ENCODE results near the gene PRKCH.

DNA sequence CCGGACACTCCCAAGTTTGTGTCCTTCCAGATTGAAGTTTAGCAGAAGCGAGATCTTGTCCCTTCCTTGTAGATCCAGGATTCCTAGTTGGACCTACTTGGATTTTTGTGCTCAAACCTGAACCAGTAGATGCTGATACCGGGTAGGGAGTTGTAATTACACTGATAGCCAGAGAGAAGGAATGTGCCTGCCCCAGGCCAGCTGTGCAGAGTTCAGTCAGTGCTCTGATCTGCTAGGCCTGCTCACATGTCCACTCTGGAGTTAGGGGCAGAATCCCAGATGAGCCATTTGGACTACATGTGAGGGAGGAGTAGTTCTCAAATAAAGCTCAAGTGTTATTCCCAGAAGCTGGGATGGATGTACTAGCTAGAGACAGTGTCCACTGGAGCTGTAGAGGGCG lies 65.7 kb downstream of the PRKCH start:
- no peak for TF ChIP-seq POLR2A (IDR thresholded peaks at IDR 0.05; ENCODE audit: low read depth, low read length)
- TF ChIP-seq, protein P1, sequence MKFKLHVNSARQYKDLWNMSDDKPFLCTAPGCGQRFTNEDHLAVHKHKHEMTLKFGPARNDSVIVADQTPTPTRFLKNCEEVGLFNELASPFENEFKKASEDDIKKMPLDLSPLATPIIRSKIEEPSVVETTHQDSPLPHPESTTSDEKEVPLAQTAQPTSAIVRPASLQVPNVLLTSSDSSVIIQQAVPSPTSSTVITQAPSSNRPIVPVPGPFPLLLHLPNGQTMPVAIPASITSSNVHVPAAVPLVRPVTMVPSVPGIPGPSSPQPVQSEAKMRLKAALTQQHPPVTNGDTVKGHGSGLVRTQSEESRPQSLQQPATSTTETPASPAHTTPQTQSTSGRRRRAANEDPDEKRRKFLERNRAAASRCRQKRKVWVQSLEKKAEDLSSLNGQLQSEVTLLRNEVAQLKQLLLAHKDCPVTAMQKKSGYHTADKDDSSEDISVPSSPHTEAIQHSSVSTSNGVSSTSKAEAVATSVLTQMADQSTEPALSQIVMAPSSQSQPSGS (IDR thresholded peaks at IDR 0.05; ENCODE audit: low read length), result no peak
- no peak for TF ChIP-seq RAD21 (IDR thresholded peaks at IDR 0.05; ENCODE audit: insufficient read depth, low read depth, low read length)
- no peak for TF ChIP-seq EP300 (IDR thresholded peaks at IDR 0.05; ENCODE audit: borderline replicate concordance in 1 of 2, control insufficient read depth in 1 of 2, low read depth in 2 of 2, low read length in 2 of 2)
- no peak for TF ChIP-seq BMI1 (IDR thresholded peaks at IDR 0.05; ENCODE audit: borderline replicate concordance)
- no peak for TF ChIP-seq ZNF24 (IDR thresholded peaks at IDR 0.05)
- no peak for TF ChIP-seq CTCF (IDR thresholded peaks at IDR 0.05 in 2 of 3, conservative IDR thresholded peaks at IDR 0.05 in 1 of 3; ENCODE audit: control insufficient read depth in 2 of 3, extremely low read depth in 1 of 3, insufficient read depth in 1 of 3, low read depth in 3 of 3, low read length in 3 of 3)

Measured in GM12878 (cell line).